ENCODE data around the gene NHS.

DNA sequence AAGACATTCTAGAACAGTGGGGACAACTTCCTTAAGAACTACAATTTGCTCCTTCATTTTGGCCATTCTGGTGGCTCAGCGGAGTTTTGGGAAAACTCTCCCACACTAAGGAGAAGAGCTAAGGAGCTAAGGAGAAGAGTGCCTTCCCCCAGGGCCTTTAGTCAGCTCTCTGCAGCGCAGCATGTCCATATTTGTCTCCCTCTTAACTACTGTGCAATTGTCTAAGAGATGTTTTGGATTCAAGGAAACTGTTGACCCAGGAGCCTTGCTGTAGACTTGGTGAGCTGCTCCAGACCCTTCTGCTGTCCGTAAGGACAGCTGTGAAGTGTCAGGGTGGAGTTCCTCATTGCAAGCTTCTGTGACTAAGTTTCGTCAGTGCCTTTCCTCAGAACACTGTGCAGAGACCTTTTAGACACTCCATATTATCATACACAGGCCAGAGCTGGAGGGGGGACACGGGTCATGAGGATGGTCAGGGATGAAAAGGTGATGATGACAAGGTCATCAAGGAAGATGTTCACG, 179.0 kb downstream of the NHS start:
- TF ChIP-seq, protein P1, sequence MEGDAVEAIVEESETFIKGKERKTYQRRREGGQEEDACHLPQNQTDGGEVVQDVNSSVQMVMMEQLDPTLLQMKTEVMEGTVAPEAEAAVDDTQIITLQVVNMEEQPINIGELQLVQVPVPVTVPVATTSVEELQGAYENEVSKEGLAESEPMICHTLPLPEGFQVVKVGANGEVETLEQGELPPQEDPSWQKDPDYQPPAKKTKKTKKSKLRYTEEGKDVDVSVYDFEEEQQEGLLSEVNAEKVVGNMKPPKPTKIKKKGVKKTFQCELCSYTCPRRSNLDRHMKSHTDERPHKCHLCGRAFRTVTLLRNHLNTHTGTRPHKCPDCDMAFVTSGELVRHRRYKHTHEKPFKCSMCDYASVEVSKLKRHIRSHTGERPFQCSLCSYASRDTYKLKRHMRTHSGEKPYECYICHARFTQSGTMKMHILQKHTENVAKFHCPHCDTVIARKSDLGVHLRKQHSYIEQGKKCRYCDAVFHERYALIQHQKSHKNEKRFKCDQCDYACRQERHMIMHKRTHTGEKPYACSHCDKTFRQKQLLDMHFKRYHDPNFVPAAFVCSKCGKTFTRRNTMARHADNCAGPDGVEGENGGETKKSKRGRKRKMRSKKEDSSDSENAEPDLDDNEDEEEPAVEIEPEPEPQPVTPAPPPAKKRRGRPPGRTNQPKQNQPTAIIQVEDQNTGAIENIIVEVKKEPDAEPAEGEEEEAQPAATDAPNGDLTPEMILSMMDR (IDR thresholded peaks at IDR 0.05): no peak
- no peak for TF ChIP-seq POLR2A (IDR thresholded peaks at IDR 0.05)
